SK-N-MC (cell line): ENCODE data around the gene CATSPER4.

Experiments used
- DNase-seq: peaks from one replicate; pipeline ENCODE4 v3.0.0-alpha.2; 2011; ENCODE audit warnings: low read depth, low spot score
- H3K27ac ChIP-seq: fragments of 200-600 bp; sonication (generic); 2 replicates; pipeline ENCODE4 v1.5.1; 2016; ENCODE audit warnings: mixed run types
- H3K36me3 ChIP-seq: fragments of 200-600 bp; sonication (generic); 2 replicates; pipeline ENCODE4 v1.6.1; 2017; ENCODE audit warnings: antibody characterized with exemption, low read length, mixed read lengths; ENCODE audit not compliant: insufficient read depth
- H3K4me3 ChIP-seq: fragments of 200-600 bp; sonication (generic); 2 replicates; pipeline ENCODE4 v1.5.1; 2016
- H3K9ac ChIP-seq: fragments of 200-600 bp; sonication (generic); 2 replicates; pipeline ENCODE4 v1.8.0; 2017; ENCODE audit warnings: mixed run types, mixed read lengths; ENCODE audit not compliant: insufficient read length
- H3K9me3 ChIP-seq: fragments of 200-600 bp; sonication (generic); 2 replicates; pipeline ENCODE4 v1.6.1; 2017; ENCODE audit warnings: low read depth, mild to moderate bottlenecking, antibody characterized with exemption, low read length, moderate library complexity, mixed read lengths
- EZH2 ChIP-seq: fragments of 200-600 bp; sonication (generic); IDR thresholded peaks from one replicate; pipeline ENCODE4 v1.6.1; 2017; ENCODE audit warnings: antibody characterized with exemption
- FOXP2 ChIP-seq: optimal IDR thresholded peaks from 2 replicates; pipeline ENCODE3; 2011; ENCODE audit warnings: mild to moderate bottlenecking, moderate library complexity; ENCODE audit not compliant: insufficient read depth; ENCODE audit errors: extremely low read length, control extremely low read depth
- POLR2AphosphoS5 ChIP-seq: IDR thresholded peaks from 2 replicates; pipeline ENCODE4 v1.6.1; 2012; ENCODE audit warnings: mild to moderate bottlenecking, low read depth, low read length, borderline replicate concordance

The CATSPER4 gene

DNA sequence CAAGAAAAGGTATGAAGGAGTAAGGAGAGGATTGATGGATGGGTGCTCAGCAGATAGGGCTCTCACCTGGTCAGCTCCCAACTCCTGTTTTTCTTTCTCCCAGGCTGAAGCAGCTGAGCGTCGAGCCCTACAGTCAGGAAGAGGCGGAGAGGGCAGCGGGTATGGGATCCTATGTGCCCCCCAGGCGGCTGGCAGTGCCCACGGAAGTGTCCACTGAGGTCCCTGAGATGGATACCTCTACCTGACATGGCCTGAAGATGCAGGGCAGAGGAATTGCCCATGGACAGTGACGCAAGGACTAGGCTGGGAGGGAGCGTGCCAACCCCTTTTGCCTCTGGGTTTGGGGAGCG lies 20.0 kb upstream of the CATSPER4 start:
- no peak for DNase-seq
- Histone ChIP-seq H3K36me3 (no peaks in the 10 kb centered on the region; the same call in 1 of the 2 replicates), H3K9me3 (no peaks in the 10 kb centered on the region), H3K4me3 (peak overlapping the region; percentile 91), H3K9ac (peak overlapping the region; percentile 92), H3K27ac (no peak overlapping the region)
- TF ChIP-seq FOXP2 (no peak), EZH2 (no peak), POLR2AphosphoS5 (no peak)

DNA sequence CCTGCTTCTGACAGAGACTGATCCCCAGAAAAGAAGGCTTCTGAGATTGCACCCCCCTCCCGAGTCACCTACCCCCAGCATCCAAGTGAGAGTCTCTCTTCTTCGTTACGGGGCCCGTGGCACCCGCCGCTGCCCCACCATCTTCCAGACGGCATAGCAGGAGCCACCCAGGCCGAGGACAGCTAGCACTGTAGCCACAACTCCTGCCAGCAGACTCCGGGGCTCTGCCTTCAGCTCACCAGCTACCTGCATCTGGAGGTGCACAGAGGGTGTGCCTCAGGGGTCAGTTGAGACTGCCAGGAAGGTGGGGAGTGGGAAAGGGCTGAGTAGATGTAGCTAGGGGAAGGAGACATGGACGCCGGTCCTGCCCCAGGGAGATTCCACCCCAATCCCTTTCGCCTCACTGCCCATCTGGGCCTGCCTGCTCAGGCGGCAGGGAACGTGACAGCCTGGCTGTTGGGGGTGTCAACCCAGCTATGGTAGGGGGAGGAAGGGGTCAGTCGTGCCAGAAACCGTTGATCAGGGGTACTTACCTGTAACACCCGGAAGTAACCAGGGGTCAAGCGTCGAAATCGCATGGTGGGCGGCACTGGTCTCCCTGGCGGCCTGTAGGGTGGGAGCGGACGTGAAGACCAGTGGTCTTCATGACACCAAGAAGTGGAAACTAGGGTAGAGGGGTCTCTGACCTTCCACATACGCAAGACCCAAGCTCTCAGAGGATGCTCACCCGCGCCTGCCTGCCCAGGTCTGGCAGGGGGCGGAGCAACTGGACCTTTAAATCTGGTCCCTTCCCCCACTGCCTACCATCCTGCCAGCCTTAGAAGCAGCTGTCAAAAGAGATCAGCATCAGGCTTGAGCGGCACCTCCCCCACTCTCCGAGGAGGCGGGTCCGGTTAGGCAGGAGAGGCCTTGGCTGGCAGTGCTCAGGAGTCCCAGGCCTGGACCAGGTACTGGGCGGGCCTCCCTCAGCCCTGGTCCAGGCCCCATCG lies 19.0 kb upstream of the CATSPER4 start, which contains the start of gene ZNF593OS:
Gene ZNF593OS, minus strand, starts transcription at position 749 of the 989 bp plus-strand sequence. Its CDS starts 171 bp downstream, at position 578.
- DNase-seq = no peak
- Histone ChIP-seq H3K36me3 (no peaks in the 10 kb centered on the region; the same call in 1 of the 2 replicates), H3K9ac (peak within 1 kb of the TSS; percentile 92), H3K4me3 (peak within 1 kb of the TSS; percentile 91), H3K27ac (no peak within 1 kb of the TSS), H3K9me3 (no peaks in the 10 kb centered on the region)
- no peak for TF ChIP-seq POLR2AphosphoS5
- no peak for TF ChIP-seq EZH2
- no peak for TF ChIP-seq FOXP2

DNA sequence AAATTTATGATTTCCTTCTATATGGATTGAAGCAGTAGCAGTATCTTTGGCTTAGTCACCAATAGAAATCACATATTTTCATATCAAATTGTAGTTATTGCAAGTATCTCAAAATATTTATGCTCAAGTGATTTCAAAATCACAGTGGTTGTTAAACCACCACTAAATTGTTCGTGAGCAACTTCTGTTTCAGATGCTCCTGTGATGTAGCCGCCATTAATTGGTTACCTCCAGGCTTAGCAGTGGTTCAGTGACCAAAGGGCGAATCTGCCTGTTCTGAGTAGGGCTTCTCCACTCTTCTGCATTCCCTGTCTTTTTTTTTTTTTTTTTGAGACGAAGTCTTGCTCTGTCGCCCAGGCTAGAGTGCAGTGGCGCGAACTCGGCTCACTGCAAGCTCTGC lies 15.1 kb upstream of the CATSPER4 start:
- Histone ChIP-seq H3K9ac (no peak overlapping the region), H3K27ac (no peak overlapping the region), H3K36me3 (no peaks in the 10 kb centered on the region; the same call in 1 of the 2 replicates), H3K4me3 (no peak overlapping the region), H3K9me3 (no peaks in the 10 kb centered on the region)
- DNase-seq = no peak
- TF ChIP-seq FOXP2 (no peak), POLR2AphosphoS5 (no peak), EZH2 (no peak)

DNA sequence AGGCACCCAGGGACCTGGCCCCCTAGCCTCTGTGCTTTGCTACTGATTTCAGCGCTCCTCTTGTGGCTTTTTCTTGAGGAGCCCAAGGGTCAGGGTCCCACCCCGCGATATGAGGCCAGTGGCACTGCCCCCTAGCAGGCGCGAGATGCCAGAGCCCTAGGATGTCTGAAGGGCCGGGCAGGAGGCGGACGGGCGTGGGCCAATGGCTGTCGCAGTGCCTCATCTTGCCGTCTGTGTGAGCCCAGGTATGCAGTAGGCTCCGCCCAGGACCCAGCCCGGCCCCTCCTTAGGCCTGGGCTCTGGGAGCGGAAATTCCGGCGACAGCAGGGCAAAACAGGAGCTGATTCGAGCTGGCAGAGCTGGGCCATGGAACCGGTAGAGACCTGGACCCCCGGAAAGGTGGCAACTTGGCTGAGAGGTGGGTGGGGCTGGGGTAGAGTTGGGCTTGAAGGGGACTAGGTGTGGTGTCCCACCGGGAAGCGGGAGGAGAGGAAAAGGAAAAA lies 13.2 kb upstream of the CATSPER4 start, which contains the start of gene CNKSR1:
Gene CNKSR1, plus strand, starts transcription at position 310 of the 503 bp plus-strand sequence. Its CDS starts 57 bp downstream, at position 367.
- Histone ChIP-seq H3K27ac (no peak within 1 kb of the TSS), H3K4me3 (no peak within 1 kb of the TSS), H3K36me3 (no peaks in the 10 kb centered on the region), H3K9ac (no peak within 1 kb of the TSS), H3K9me3 (no peaks in the 10 kb centered on the region)
- TF ChIP-seq POLR2AphosphoS5 (no peak), FOXP2 (no peak), EZH2 (no peak)
- DNase-seq = no peak

DNA sequence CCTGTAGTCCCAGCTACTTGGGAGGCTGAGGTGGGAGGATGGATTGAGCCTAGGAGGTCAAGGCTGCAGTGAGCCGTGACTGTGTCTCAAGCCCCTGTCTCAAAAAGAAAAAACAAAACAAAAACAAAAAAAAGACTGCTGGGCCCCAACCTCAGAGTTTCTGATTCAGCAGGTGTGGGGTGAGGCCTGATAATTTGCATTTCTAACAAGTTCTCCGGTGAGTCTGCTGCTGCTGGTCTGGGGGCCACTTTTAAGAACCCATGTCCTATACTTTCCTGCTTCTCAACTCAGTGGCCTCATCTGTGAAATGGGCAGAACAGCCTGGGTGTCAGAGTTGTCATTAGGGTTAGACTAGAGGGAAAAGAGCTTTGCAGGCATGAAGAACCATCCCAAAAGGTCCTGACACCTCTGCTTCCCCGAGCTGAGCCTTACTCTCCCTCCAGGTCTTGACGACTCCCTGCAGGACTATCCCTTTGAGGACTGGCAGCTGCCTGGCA lies 10.3 kb upstream of the CATSPER4 start:
- TF ChIP-seq EZH2 (no peak), POLR2AphosphoS5 (no peak), FOXP2 (no peak)
- no peak overlapping the region for H3K27ac ChIP-seq
- DNase-seq = no peak

DNA sequence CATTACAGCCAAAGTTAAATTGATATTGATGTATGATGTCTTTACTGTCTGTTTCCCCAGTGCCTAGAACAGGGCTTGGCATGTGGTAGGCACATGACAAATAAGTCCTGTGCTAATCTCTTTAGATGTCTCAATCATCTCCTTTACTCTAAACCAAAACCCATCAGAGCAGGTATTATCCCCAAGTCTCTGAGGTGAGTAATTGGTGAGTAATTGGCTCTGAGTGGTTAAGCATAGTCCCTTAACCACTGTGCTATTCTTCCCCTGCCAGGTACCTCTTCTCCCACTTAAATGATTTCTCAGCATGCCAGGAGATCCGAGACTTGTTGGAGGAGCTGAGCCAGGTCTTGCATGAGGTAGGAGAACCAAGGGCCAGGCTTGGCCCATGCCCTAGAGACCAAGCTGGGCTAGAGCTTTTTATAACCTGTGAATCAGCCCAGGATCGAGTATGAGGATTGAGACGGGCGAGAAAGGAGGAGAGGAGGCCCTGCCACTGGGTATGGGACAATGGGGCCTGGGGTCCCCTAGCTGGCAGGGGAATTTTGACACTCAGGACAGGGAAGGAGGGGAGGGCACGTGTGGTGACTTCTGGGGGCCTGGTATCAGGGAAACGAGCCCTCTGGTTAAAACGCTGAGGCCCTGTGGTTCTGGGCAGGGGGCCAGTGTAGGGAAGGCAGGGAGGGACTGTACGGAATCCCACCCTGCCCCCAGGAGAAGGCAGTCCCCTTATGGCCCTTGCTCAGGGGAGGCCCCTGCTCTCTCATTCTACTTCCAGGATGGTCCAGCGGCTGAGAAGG lies 8.6 kb upstream of the CATSPER4 start:
- no peak for DNase-seq
- no peak overlapping the region for H3K27ac ChIP-seq

More for the DNA sequence above, 10.3 kb upstream of the CATSPER4 start:
- Histone ChIP-seq H3K36me3 (no peaks in the 10 kb centered on the region), H3K9me3 (no peaks in the 10 kb centered on the region), H3K4me3 (no peak overlapping the region), H3K9ac (no peak overlapping the region)

DNA sequence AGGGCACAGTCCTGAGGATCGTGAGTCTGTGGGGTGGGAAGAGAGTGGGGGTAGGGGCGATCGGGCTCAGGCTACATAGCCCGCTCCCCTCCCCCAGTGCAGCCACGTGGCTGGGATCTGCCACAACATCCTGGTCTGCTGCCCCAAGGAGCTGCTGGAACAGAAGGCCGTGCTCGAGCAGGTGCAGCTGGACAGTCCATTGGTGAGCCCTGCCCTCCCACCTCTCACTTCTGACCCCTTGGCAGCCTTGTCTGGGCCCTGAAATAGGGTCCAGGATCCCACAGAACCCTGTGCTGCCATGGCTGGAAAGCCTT lies 8.1 kb upstream of the CATSPER4 start:
- Histone ChIP-seq H3K27ac (no peak overlapping the region), H3K9me3 (no peaks in the 10 kb centered on the region), H3K4me3 (no peak overlapping the region), H3K36me3 (no peaks in the 10 kb centered on the region), H3K9ac (no peak overlapping the region)
- TF ChIP-seq POLR2AphosphoS5 (no peak), EZH2 (no peak), FOXP2 (no peak)
- no peak for DNase-seq

More for the DNA sequence above, 8.6 kb upstream of the CATSPER4 start:
- no peak overlapping the region for H3K9ac ChIP-seq
- TF ChIP-seq POLR2AphosphoS5 (no peak), EZH2 (no peak), FOXP2 (no peak)
- H3K9me3 ChIP-seq = no peaks in the 10 kb centered on the region
- H3K36me3 ChIP-seq = no peaks in the 10 kb centered on the region
- H3K4me3 ChIP-seq = no peak overlapping the region
